Inferior parietal cortex (tissue), 1 donor: ENCODE data around the gene COLGALT1.

Source experiments
- DNase-seq: peaks from one replicate; pipeline ENCODE4 v3.0.0-alpha.2; 2016; ENCODE audit errors: extremely low spot score

Gene COLGALT1

GRCh38 chr19:17623224-17623935, 67.9 kb downstream of the COLGALT1 start:
- DNase-seq = no peak

- DNase-seq = no peak
Measured at GRCh38 chr19:17624314-17624991, 69.0 kb downstream of the COLGALT1 start.

GRCh38 chr19:17625043-17625442, 69.6 kb downstream of the COLGALT1 start:
- no peak for DNase-seq

DNA sequence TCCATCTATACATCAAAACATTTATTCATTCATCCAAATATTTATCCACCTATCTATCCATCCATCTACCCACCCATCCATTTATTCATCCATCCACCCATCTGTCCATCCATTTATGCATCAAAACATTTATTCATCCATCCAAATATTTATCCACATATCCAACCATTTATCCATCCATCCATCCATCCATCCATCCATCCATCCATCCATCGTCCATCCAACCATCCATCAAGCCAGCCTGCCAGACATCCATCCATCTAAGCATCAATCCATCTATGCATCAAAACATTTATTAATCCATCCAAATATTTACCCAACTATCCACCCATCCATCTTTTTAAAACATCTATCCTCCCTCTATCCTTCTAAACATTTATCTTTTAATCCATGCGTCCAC, 70.5 kb downstream of the COLGALT1 start:
- DNase-seq = no peak

- no peak for DNase-seq
Measured at GRCh38 chr19:17626456-17627015, 71.1 kb downstream of the COLGALT1 start.

DNA sequence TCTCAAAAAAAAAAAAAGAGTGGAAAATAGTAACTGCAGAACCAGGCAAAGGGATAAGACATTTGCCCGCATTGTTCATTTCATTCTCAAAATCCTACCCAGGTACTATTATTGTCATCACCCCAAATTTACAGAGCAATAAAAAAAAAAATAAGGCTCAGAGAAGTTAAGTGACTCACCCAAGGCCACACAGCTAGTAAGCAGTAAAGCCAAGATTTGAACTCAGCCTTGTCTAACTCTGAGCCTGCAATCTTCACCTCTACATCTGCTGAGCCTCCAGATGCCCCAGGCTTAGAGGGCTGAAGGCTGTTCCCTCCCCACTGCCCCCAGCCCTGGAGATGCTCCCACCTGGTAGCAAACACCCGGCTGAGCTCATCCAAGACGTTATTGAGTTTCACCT, 71.7 kb downstream of the COLGALT1 start:
- DNase-seq = no peak

GRCh38 chr19:17627921-17628320, 72.5 kb downstream of the COLGALT1 start:
- DNase-seq = no peak

- DNase-seq = no peak
Measured at GRCh38 chr19:17629760-17630159, 74.3 kb downstream of the COLGALT1 start.

DNA sequence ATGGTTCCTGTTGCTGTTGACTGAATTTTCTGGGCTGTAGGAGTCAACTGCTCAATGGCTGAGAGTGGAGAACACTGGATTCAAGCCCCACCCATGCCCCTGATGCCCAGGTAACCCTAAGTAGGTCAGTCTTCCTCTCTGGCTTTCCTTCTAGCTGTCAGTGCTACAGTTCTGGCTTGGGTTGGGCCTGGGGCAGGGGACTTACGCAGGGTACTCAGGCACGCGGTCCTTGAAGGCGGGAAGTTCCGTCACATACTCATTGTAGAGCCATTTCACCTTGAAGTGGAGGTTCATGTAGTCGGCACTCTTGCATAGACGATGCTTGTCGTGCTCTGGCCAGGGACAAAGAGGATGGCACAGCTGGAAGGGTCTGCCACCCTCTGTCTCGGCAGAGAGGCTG, 77.1 kb downstream of the COLGALT1 start:
- DNase-seq = no peak
